Smooth muscle cell (in vitro differentiated cells): Measurements from ENCODE around the gene ZNF14. TPM values are rescaled to one million over a fixed set of nuclear protein-coding genes. Genes with fewer than 3 reads are reported as not detected.
A peak's percentile ranks its signal among the peaks of the same experiment; 100 is the strongest.
"Not testable (repeated sequence)": the region's sequence is repeated elsewhere in the genome, so short reads cannot be mapped to it uniquely, and the experiment has no call there.

Source experiments
- DNase-seq: peaks from one replicate; lab custom pipeline; 2025; ENCODE audit not compliant: unreplicated experiment; lab: John Stamatoyannopoulos, UW
- H2AFZ ChIP-seq: fragments of 200-600 bp; sonication (generic); 2 replicates; pipeline ENCODE4 v1.6.0; 2016; ENCODE audit warnings: antibody characterized with exemption, low read depth, mild to moderate bottlenecking
- H3F3A ChIP-seq: fragments of 200-600 bp; sonication (generic); 2 replicates; pipeline ENCODE4 v1.6.0; 2017; ENCODE audit warnings: antibody characterized with exemption, low read depth
- H3K27ac ChIP-seq: fragments of 200-600 bp; sonication (generic); 2 replicates; pipeline ENCODE4 v1.5.1; 2016; ENCODE audit warnings: low read depth, mild to moderate bottlenecking
- H3K27me3 ChIP-seq: fragments of 200-600 bp; sonication (generic); 2 replicates; pipeline ENCODE4 v1.6.1; 2016; ENCODE audit warnings: low read depth, mild to moderate bottlenecking
- H3K36me3 ChIP-seq: fragments of 200-600 bp; sonication (generic); 2 replicates; pipeline ENCODE4 v1.5.1; 2016; ENCODE audit warnings: low read depth
- H3K4me1 ChIP-seq: fragments of 200-600 bp; sonication (generic); 2 replicates; pipeline ENCODE4 v1.5.1; 2016; ENCODE audit warnings: low read depth
- H3K4me2 ChIP-seq: fragments of 200-600 bp; sonication (generic); 2 replicates; pipeline ENCODE4 v1.6.0; 2016; ENCODE audit warnings: mild to moderate bottlenecking
- H3K4me3 ChIP-seq: fragments of 200-600 bp; sonication (generic); 2 replicates; pipeline ENCODE4 v1.5.1; 2016; ENCODE audit warnings: mild to moderate bottlenecking
- H3K79me2 ChIP-seq: fragments of 200-600 bp; sonication (generic); 2 replicates; pipeline ENCODE4 v1.6.0; 2016; ENCODE audit warnings: low read depth, mild to moderate bottlenecking
- H3K9ac ChIP-seq: fragments of 200-600 bp; sonication (generic); 2 replicates; pipeline ENCODE4 v1.6.0; 2016; ENCODE audit warnings: low read depth
- H3K9me3 ChIP-seq: fragments of 200-600 bp; sonication (generic); replicated peaks from 2 replicates; pipeline ENCODE4 v1.5.1; 2016; ENCODE audit warnings: low read depth
- H4K20me1 ChIP-seq: fragments of 200-600 bp; sonication (generic); 2 replicates; pipeline ENCODE4 v1.6.0; 2016; ENCODE audit warnings: low read depth
- WGBS: methylation state at CpG from one replicate; pipeline ENCODE4 v1.1.7; 2016; ENCODE audit warnings: low lambda C conversion rate; 5-methylcytosine and 5-hydroxymethylcytosine counted together
- polyA plus RNA-seq: library from polyadenylated mRNA; unstranded; fragments of >200 nt; fragmentation: Nextera tagmentation; extraction: Ambion mirVana; gene quantifications from 2 replicates; pipeline ENCODE4 v1.2.1, GENCODE V29; 2016
- total RNA-seq: library from RNA; depleted of rRNA; stranded (reverse); fragments of >200 nt; gene quantifications from 2 replicates; pipeline ENCODE4 v1.2.3, GENCODE V29; 2014
- TF ChIP-seq, protein P1 (sequence below): fragments of 200-600 bp; sonication (generic); IDR thresholded peaks from 2 replicates; pipeline ENCODE4 v1.5.1; 2017; ENCODE audit warnings: borderline replicate concordance, mild to moderate bottlenecking, antibody characterized with exemption; ENCODE audit not compliant: insufficient read depth, poor library complexity, severe bottlenecking

The ZNF14 gene
- total and polyA plus RNA-seq, 2 experiments from 2014 or later: 1.2 to 3.8 TPM

DNA sequence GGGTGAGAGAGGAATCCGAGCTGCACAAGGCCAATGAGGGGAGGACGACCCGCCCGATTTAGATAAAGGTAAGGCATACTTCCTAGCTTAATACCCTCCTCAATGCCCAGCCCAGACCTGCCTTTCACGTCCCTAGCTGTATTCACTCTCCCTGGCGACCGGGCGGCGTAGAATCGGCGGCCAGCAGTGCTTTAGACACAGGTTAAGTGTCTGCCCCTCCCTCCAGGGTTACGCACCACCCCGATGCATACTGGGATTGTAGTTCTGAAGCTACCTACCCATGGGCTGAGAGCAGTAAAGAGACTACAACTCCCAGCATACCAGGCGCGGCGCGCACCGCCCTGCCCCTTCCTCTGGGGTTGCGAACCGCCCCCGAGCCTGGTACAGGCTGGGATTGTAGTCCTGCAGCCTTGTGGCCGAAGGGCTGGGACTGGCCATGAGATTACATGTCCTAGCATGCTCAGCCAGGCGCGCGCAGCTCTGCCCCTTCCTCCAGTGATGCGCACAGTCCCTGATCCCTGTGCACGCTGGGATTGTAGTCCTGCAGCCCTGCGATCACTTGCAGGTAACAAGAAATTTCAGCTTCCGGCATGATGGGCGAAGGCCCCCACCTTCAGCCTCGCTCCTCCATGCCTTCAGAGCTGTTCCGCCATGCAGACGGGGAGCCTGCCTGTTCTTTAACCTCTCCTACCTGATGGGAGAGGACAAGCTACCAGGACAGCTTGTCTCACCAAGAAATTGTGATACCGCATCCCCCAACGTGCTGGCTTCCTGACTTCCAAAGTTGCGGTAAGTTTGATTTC, 43.5 kb upstream of the ZNF14 start:
- Histone ChIP-seq H3K27ac (peak overlapping the region; percentile 42), H4K20me1 (no peaks in the 10 kb centered on the region), H3K9me3 (no peaks in the 10 kb centered on the region), H3K4me1 (peaks cover 6% of the 10 kb centered on the region), H3K9ac (peak overlapping the region; percentile 59), H3K27me3 (no peaks in the 10 kb centered on the region), H3K4me3 (peak overlapping the region; percentile 66), H3F3A (no peaks in the 10 kb centered on the region), H2AFZ (peak overlapping the region; percentile 85), H3K4me2 (peak overlapping the region; percentile 93), H3K36me3 (no peaks in the 10 kb centered on the region), H3K79me2 (peaks cover 6% of the 10 kb centered on the region)
- DNase-seq: peak; percentile 77
- TF ChIP-seq, protein P1, sequence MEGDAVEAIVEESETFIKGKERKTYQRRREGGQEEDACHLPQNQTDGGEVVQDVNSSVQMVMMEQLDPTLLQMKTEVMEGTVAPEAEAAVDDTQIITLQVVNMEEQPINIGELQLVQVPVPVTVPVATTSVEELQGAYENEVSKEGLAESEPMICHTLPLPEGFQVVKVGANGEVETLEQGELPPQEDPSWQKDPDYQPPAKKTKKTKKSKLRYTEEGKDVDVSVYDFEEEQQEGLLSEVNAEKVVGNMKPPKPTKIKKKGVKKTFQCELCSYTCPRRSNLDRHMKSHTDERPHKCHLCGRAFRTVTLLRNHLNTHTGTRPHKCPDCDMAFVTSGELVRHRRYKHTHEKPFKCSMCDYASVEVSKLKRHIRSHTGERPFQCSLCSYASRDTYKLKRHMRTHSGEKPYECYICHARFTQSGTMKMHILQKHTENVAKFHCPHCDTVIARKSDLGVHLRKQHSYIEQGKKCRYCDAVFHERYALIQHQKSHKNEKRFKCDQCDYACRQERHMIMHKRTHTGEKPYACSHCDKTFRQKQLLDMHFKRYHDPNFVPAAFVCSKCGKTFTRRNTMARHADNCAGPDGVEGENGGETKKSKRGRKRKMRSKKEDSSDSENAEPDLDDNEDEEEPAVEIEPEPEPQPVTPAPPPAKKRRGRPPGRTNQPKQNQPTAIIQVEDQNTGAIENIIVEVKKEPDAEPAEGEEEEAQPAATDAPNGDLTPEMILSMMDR: no peak
- WGBS: under 1% methylated on average over 36 of the region's 36 CpGs

DNA sequence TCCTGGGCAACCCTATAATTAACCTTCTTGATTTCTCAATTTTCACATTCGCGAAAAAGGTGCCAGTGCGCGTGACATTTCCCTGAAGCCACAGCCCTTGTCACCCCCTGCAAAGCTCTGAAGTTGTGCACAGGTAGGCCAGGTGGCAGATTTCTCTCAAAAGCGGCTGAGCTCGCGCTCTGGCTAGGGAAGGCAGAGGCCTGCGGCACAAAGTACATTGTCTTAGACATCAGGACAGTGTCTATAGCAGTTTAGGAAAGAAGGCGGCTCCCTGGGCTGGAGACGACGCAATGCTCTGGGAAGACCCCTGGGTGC, 42.9 kb upstream of the ZNF14 start:
- peaks cover 6% of the 10 kb centered on the region for H3K79me2 ChIP-seq
- peak overlapping the region; percentile 66 for H3K4me3 ChIP-seq
- H3K4me1 ChIP-seq: peaks cover 6% of the 10 kb centered on the region
- no peaks in the 10 kb centered on the region for H3K9me3 ChIP-seq
- WGBS: 6% methylated on average over 11 of the region's 11 CpGs
- no peaks in the 10 kb centered on the region for H3K27me3 ChIP-seq
- TF ChIP-seq, protein P1: no peak
- peak overlapping the region; percentile 42 for H3K27ac ChIP-seq
- DNase-seq: no peak
- H3K9ac ChIP-seq: peak overlapping the region; percentile 59
- H3K36me3 ChIP-seq: no peaks in the 10 kb centered on the region
- H4K20me1 ChIP-seq: no peaks in the 10 kb centered on the region
- H3F3A ChIP-seq: no peaks in the 10 kb centered on the region
- peak overlapping the region; percentile 64 for H2AFZ ChIP-seq
- peak overlapping the region; percentile 93 for H3K4me2 ChIP-seq

DNA sequence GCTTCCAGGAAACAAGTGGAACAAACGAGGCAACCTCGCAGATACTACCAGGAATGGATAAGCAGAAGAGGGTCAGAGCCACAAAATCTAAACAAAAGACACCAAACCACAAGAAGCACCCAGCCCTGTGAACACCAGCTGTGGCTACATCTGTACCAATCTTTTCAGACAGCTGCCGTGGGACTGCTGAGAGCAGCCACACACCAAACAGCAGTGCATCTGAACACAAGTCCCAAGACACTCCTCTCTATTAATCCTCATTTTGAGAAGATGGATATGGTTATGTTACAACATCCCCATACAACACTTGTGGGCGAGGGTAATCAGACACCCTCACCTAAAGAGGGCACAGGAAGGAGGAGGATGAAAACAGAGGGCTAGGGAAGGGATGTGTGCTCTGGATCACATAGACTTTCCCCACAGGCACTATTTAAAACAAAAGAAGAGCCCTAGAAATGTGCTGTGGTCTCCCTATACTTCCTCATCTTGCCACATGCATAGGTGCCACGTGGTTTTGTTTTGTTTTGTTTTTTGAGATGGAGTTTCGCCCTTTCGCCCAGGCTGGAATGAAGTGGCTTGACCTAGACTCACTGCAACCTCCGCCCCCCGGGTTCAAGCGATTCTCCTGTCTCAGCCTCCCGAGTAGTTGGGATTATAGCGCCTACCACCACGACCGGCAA, 41.6 kb upstream of the ZNF14 start:
- H3K79me2 ChIP-seq: peaks cover 6% of the 10 kb centered on the region
- H3K27me3 ChIP-seq: no peaks in the 10 kb centered on the region
- no peak overlapping the region for H3K4me3 ChIP-seq
- no peaks in the 10 kb centered on the region for H4K20me1 ChIP-seq
- no peak overlapping the region for H3K27ac ChIP-seq
- DNase-seq: no peak
- 93% methylated on average over 14 of the region's 14 CpGs for WGBS
- TF ChIP-seq, protein P1: no peak
- peaks cover 6% of the 10 kb centered on the region for H3K4me1 ChIP-seq
- H3K4me2 ChIP-seq: no peak overlapping the region
- H2AFZ ChIP-seq: no peak overlapping the region
- no peaks in the 10 kb centered on the region for H3K36me3 ChIP-seq
- H3K9me3 ChIP-seq: no peaks in the 10 kb centered on the region
- no peaks in the 10 kb centered on the region for H3F3A ChIP-seq
- no peak overlapping the region for H3K9ac ChIP-seq

DNA sequence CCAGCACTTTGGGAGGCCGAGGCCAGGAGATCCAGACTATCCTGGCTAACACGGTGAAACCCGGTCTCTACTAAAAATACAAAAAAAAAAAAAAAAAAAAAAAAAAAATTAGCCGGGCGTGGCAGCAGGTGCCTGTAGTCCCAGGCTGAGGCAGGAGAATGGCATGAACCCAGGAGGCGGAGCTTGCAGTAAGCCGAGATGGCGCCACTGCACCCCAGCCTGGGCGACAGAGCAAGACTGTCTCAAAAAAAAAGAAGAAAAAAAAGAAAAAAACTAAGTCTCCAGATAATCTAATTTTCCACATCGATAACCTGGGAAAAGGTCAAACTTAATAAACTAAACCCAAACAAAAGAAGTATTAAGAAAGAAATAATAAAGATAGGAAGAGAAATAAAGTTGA, 39.1 kb upstream of the ZNF14 start:
- DNase-seq, H3K9me3 ChIP-seq, H3K79me2 ChIP-seq, H3K9ac ChIP-seq, H2AFZ ChIP-seq, H3K4me2 ChIP-seq, H3K27ac ChIP-seq, H3K4me1 ChIP-seq, H3K27me3 ChIP-seq, H3F3A ChIP-seq, H3K36me3 ChIP-seq, H4K20me1 ChIP-seq, H3K4me3 ChIP-seq: not testable (repeated sequence)
- 75% methylated on average over 10 of the region's 10 CpGs for WGBS

DNA sequence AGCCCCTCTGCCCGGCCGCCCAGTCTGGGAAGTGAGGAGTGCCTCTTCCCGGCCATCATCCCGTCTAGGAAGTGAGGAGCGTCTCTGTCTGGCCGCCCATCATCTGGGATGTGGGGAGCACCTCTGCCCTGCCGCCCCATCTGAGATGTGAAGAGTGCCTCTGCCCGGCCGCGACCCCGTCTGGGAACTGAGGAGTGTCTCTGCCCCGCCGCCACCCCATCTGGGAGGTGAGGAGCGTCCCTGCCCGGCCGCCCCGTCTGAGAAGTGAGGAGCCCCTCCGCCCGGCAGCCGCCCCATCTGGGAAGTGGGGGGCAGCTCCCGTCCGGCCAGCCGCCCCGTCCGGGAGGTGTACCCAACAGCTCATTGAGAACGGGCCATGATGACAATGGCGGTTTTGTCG, 37.1 kb upstream of the ZNF14 start:
- H3K4me2 ChIP-seq, H3F3A ChIP-seq, H3K27ac ChIP-seq, H3K36me3 ChIP-seq, H3K9ac ChIP-seq, DNase-seq, H3K79me2 ChIP-seq, H3K4me1 ChIP-seq, H4K20me1 ChIP-seq, H2AFZ ChIP-seq, H3K9me3 ChIP-seq, H3K27me3 ChIP-seq, H3K4me3 ChIP-seq: not testable (repeated sequence)
- 95% methylated on average over 27 of the region's 28 CpGs for WGBS
